CD1c-positive myeloid dendritic cell (primary cell): ENCODE results near the gene KIAA0319L.
"Not testable (repeated sequence)": the region's sequence is repeated elsewhere in the genome, so short reads cannot be mapped to it uniquely, and the experiment has no call there.

Experiments
- DNase-seq: peaks from one replicate; pipeline ENCODE4 v3.0.0-alpha.2; 2016; ENCODE audit errors: extremely low spot score

Gene KIAA0319L

GRCh38 chr1:35581621-35582020 is 24.4 kb upstream of the KIAA0319L start:
- DNase-seq = not testable (repeated sequence)

GRCh38 chr1:35580949-35581388 is 23.8 kb upstream of the KIAA0319L start:
- DNase-seq = no peak

GRCh38 chr1:35577071-35577998 is 20.1 kb upstream of the KIAA0319L start:
- DNase-seq = peak; percentile 41

GRCh38 chr1:35576766-35577070 is 19.5 kb upstream of the KIAA0319L start:
- DNase-seq = not testable (repeated sequence)

- DNase-seq = no peak
Observed at GRCh38 chr1:35576061-35576765, 19.0 kb upstream of the KIAA0319L start.

DNA sequence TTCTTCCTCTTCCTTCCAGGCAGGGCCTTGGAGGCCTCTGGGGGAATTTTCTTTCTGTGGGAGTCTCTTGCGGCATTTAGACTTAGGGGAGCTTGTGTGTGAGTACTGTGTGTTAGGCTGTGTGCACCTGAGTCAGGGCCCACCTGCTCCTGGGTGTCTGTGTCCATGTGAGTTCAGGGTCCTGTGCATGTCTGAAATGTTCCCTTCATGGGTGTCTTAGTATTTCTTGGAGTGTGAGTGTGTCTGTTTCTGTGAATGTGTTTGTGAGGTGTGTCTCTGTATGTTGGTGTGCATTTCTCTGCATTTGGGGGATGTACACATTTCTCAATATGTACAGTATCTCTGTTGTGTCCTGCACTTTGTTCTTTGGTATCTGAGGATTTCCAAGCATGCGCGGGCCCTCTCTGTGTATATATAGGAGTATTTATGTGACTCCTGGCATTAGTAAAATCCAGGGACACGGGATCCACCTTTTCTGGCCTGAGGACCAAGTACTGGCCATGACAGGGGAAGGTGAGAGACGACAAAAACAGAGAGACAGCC is 18.3 kb upstream of the KIAA0319L start:
- DNase-seq = no peak

- DNase-seq = peak; percentile 66
Observed at GRCh38 chr1:35574655-35575415, 17.6 kb upstream of the KIAA0319L start.

DNA sequence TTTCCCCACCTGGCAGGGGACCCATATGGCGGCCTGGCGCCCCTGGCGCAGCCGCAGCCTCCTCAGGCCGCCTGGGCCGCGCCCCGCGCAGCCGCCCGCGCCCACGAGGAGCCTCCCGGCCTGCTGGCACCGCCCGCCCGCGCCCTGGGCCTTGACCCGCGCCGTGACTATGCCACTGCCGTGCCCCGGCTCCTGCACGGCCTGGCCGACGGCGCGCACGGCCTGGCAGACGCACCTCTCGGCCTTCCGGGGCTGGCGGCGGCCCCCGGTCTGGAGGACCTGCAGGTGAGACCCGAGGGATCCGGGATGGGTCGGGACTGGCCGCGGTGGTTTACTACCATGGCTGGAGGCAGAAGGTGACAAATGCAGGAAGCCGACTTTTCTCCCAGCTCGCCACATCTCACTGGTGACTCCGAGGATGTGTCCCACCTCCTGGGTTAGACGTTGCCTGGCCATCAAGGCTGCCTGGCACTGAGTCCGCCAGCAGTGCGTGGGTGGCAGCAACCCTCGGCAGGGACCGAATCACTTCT is 17.0 kb upstream of the KIAA0319L start:
- no peak for DNase-seq

DNA sequence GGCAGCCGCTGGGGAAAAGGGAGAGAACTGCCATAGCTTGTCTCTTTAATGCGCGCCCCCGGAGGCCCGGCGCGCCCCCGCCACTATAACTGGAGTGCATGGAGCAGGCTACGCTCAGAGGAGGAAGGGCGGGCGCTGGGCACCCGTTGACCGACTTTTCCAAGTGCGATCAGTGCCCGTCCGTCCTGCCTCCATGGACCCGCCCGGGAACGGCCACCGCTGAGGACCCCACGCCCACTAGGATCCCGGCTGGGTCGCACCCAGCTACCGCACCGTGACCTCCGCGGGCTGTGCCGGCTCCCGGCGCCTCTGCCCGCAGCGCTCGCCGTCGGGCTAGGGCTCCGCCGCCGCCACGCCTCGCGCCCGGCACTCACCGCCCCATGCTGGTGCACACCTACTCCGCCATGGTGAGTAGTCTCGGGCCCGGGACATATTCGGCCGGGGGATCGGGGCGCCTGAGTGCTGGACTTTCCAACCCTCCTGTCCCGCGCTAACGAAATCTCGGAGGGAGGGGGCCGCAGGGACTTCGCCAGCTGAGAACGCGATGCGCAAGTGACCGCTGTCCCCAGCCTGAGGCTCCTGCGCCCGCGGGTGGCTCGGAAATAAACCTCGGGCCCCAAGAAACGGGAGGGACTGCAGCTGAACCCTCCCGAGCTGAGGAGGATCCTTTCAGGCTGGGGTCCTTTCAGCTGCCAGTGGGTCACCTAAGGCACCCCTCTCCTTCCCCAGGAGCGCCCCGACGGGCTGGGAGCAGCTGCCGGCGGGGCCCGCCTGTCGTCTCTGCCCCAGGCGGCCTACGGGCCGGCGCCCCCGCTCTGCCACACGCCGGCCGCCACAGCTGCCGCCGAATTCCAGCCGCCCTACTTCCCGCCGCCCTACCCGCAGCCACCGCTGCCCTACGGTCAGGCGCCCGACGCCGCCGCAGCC is 16.3 kb upstream of the KIAA0319L start, which contains the start of gene TFAP2E:
TSS of gene TFAP2E (plus strand) at position 117 of the 927 bp plus-strand sequence. CDS start at position 381, 264 bp downstream.
- DNase-seq = peak; percentile 39

DNA sequence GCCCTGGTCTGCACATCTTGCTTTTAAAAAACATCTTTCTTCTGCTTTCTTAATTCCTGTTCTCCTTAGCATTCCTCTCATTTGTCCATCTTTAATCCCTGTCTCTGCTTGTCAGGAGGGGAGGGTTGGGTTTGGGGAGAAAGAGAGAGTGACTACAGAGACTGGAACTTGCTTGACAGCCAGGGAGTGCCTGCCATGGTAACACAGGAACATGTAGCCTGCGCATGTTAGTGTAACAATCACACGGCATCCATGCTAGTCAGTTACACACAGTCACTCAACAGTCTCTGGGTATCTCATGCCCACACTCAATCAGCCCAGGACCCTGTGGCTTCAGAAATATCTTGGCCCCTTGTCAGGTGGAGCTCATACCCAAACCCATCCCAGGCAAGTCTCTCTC is 15.1 kb upstream of the KIAA0319L start:
- no peak for DNase-seq

DNA sequence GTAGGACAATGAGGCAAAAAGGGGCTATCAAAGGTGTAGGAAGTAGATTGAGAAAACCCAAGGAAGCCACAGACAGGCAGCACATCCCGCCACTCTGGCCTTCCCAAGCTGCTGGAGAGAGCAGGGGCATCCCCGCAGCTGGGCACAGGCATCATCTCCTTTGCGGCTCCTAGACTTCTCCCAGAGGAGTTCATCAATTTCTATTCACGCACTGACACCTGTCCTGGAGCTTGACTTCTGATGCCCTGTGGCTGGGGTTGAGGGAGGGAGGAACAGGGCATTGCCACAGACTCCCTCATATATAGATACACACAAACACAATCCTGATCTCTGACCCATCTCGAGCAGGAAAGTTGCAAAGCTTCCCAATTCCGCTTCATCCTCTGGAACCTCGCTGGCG is 14.1 kb upstream of the KIAA0319L start:
- no peak for DNase-seq

DNA sequence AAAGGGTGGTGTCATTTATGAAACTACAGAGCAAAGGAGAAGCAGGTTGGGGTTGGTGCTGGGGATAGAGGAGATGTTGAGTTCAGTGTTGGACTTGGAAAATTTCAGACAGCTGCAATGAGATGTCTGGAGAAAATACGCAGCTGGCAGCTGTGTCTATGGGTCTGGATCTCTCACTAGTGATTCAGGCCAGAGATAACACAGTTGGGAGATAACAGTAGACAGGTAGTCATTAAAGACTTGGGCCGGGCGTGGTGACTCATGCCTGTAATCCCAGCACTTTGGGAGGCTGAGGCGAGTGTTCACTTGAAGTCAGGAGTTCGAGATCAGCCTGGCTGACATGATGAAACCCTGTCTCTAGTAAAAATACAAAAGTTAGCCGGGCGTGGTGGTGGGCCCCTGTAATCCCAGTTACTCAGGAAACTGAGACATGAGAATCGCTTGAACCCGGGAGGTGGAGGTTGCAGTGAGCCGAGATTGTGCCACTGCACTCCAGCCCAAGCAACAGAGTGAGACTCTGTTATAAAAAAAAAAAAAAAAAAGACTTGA is 13.5 kb upstream of the KIAA0319L start:
- no peak for DNase-seq

- no peak for DNase-seq
Observed at GRCh38 chr1:35569936-35570335, 12.7 kb upstream of the KIAA0319L start.

- DNase-seq = peak; percentile 69
Observed at GRCh38 chr1:35568975-35569395, 11.8 kb upstream of the KIAA0319L start.

DNA sequence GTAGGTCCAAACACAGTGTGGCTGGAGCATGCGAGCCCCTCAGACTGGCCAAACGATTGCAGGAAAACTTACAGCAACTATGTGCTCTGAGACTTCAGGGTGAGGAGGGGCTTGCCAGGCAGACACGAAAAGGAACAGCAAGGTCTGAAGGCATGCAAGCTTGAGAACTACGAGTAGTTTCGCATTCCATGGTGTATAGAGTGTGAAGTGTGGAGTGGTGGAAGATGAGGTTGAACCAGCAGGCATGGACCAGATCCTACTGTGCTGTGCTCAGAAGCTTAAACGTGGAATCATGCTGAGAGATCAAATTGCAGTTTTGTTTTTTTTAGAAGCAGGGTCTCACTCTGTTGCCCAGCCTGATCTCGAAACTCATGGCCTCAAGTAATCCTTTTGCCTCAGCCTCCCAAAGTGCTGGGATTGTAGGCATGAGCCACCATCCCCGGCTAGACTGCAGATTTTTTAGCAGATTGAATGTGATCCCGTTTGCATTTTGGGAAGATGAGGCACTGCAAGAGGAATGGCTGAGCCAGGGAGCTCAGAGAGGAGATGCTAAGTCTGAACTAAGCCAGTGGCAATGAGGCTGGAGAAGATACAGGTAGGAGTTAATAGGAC is 10.8 kb upstream of the KIAA0319L start:
- DNase-seq = no peak

GRCh38 chr1:35565742-35566133 is 8.5 kb upstream of the KIAA0319L start:
- no peak for DNase-seq

DNA sequence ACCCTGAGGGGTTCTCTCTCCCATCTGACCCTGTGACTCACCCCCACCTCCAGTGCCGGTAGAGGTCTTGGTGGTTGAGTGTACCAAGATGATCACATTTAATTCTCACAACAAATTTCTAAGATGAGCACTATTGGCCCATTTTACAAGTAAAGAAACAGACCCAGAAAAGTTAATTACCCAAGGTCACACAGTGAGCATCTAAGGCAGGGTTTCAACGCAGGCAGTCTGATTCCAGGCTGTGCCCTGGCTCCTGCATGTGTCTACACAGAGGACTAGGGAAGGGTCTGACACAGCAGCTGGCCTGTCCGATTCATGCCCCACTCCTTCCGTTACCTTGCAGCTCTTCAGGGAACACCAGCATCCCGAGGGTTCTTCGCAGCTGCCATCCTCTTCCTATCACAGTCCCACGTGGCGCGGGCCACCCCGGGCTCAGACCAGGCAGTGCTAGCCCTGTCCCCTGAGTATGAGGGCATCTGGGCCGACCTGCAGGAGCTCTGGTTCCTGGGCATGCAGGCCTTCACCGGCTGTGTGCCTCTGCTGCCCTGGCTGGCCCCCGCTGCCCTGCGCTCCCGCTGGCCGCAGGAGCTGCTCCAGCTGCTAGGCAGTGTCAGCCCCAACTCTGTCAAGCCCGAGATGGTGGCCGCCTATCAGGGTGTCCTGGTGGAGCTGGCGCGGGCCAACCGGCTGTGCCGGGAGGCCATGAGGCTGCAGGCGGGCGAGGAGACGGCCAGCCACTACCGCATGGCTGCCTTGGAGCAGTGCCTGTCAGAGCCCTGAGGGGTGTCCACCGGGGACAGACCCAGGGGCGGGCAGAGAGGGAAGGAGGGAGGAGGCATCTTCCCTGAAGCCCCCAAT is 7.9 kb upstream of the KIAA0319L start:
- DNase-seq = no peak

DNA sequence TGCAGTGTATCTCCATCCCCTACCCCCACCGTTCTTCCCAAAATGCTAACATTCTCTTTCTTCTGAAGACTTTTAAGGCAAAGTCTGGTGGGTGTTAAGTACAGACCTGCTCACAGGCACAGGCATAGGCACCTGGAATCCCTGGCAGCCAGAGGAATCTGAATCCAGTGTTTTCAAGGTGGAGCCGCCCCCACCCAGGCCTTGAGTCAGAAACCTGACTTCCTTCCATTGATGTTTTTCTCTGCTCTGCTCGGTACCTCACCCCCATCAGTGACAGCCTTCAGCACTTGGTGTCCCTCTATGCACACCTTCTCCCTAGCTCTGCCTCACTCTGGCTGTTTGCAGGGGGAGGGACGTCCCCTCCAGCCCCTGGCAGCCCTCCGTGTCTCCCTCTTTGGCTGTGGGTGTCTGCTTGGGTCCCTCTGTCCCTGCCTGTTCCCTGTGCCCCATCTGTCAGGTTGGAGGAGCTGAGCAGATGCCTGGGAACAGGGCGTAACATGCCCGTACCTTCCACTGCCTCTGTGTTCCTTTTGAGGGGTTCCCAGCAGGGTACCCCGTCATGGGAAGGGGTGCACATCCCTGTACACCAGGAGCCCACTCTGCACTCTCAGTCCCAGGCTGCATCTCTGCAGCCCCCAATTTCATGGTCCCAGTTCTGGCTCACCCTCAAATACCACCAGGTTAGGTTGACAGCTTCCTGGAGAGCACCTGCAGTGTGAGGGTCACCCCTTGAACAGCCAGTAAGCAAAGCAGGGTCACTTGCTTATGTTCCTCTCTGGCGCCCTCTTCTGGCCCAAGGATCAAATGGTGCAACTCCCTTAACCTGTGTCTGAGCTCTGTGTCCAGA is 7.1 kb upstream of the KIAA0319L start:
- DNase-seq = peak; percentile 77
